WERI-Rb-1 (cell line): Measurements from ENCODE around the gene SEMA5A.

Experiments
- DNase-seq: peaks from one replicate; pipeline ENCODE4 v3.0.0-alpha.2; 2020
- H3K27ac ChIP-seq: fragments of 250-450 bp; sonication (Bioruptor Pico); 2 replicates; pipeline ENCODE4 v1.5.1; 2020; ENCODE audit warnings: mild to moderate bottlenecking, moderate library complexity
- H3K27me3 ChIP-seq: fragments of 250-450 bp; sonication (Bioruptor Pico); 2 replicates; pipeline ENCODE4 v1.5.1; 2021; ENCODE audit warnings: mild to moderate bottlenecking, low read depth, moderate library complexity; ENCODE audit not compliant: insufficient read depth, severe bottlenecking
- H3K36me3 ChIP-seq: fragments of 250-450 bp; sonication (Bioruptor Pico); 2 replicates; pipeline ENCODE4 v1.5.1; 2020; ENCODE audit warnings: mild to moderate bottlenecking, moderate library complexity
- H3K4me3 ChIP-seq: 2 replicates; pipeline ENCODE4 v1.5.1; 2011; ENCODE audit warnings: low read depth, mild to moderate bottlenecking, control low read depth, low read length
- H3K9me3 ChIP-seq: fragments of 250-450 bp; sonication (Bioruptor Pico); 2 replicates; pipeline ENCODE4 v1.5.1; 2021; ENCODE audit warnings: mild to moderate bottlenecking, moderate library complexity; ENCODE audit not compliant: severe bottlenecking
- CTCF ChIP-seq: IDR thresholded peaks from 2 replicates; pipeline ENCODE4 v1.5.1; 2011; ENCODE audit warnings: low read depth, mild to moderate bottlenecking, control low read depth, inconsistent platforms, low read length

Gene SEMA5A

GRCh38 chr5:9188131-9188530 lies 357.7 kb downstream of the SEMA5A start:
- Histone ChIP-seq H3K4me3 (no peak overlapping the region), H3K27ac (no peak overlapping the region), H3K27me3 (no peaks in the 10 kb centered on the region), H3K9me3 (no peaks in the 10 kb centered on the region), H3K36me3 (no peaks in the 10 kb centered on the region)
- TF ChIP-seq CTCF, result no peak
- no peak for DNase-seq

GRCh38 chr5:9187614-9188013 lies 358.3 kb downstream of the SEMA5A start:
- H3K27me3 ChIP-seq, result no peaks in the 10 kb centered on the region
- no peak for TF ChIP-seq CTCF
- no peak overlapping the region for H3K27ac ChIP-seq
- H3K9me3 ChIP-seq, result no peaks in the 10 kb centered on the region
- H3K36me3 ChIP-seq, result no peaks in the 10 kb centered on the region
- H3K4me3 ChIP-seq, result no peak overlapping the region
- DNase-seq, result no peak

GRCh38 chr5:9186069-9186468 lies 359.8 kb downstream of the SEMA5A start:
- Histone ChIP-seq H3K9me3 (no peaks in the 10 kb centered on the region), H3K4me3 (no peak overlapping the region), H3K36me3 (no peaks in the 10 kb centered on the region), H3K27me3 (no peaks in the 10 kb centered on the region), H3K27ac (no peak overlapping the region)
- no peak for TF ChIP-seq CTCF
- DNase-seq, result no peak

- H3K9me3 ChIP-seq, result no peaks in the 10 kb centered on the region
- no peak for TF ChIP-seq CTCF
- no peak overlapping the region for H3K4me3 ChIP-seq
- no peaks in the 10 kb centered on the region for H3K36me3 ChIP-seq
- H3K27me3 ChIP-seq, result no peaks in the 10 kb centered on the region
- H3K27ac ChIP-seq, result no peak overlapping the region
- no peak for DNase-seq
Observed at GRCh38 chr5:9183992-9184391, 361.9 kb downstream of the SEMA5A start.

- no peak for TF ChIP-seq CTCF
- H3K9me3 ChIP-seq, result no peaks in the 10 kb centered on the region
- no peaks in the 10 kb centered on the region for H3K36me3 ChIP-seq
- DNase-seq, result no peak
- no peaks in the 10 kb centered on the region for H3K27me3 ChIP-seq
- no peak overlapping the region for H3K27ac ChIP-seq
- no peak overlapping the region for H3K4me3 ChIP-seq
Observed at GRCh38 chr5:9182899-9183695, 362.8 kb downstream of the SEMA5A start.

- no peaks in the 10 kb centered on the region for H3K27me3 ChIP-seq
- DNase-seq, result no peak
- no peak for TF ChIP-seq CTCF
Observed at GRCh38 chr5:9176641-9177040, 369.2 kb downstream of the SEMA5A start.

More at GRCh38 chr5:9176641-9177040, 369.2 kb downstream of the SEMA5A start:
- no peaks in the 10 kb centered on the region for H3K9me3 ChIP-seq
- H3K36me3 ChIP-seq, result no peaks in the 10 kb centered on the region
- no peak overlapping the region for H3K4me3 ChIP-seq
- no peak overlapping the region for H3K27ac ChIP-seq
